Measurements from ENCODE around the gene OSBP2.

GRCh38 chr22:30889996-30890480 lies 195.4 kb downstream of the OSBP2 start:
- TF ChIP-seq CTCF (IDR thresholded peaks at IDR 0.05) = no peak
- TF ChIP-seq POLR2A (IDR thresholded peaks at IDR 0.05) = no peak
